DND-41 (cell line): ENCODE results near the gene CD22.
"Not testable (repeated sequence)": the region's sequence is repeated elsewhere in the genome, so short reads cannot be mapped to it uniquely, and the experiment has no call there.

ENCODE experiments used
- ATAC-seq: fragments of 200-7000 bp; cut with Tn5 transposase; 3 replicates; pipeline ENCODE4 v1.9.1; 2021; ENCODE audit warnings: low read depth; ENCODE audit not compliant: insufficient read depth
- DNase-seq: peaks from one replicate; pipeline ENCODE4 v3.0.0-alpha.2; 2020
- H2AFZ ChIP-seq: 2 replicates; pipeline ENCODE4 v1.6.0; 2012; ENCODE audit warnings: low read depth, low read length
- H3K27ac ChIP-seq: 2 replicates; pipeline ENCODE4 v1.5.1; 2012; ENCODE audit warnings: low read length, inconsistent platforms
- H3K27me3 ChIP-seq: fragments of 200-600 bp; sonication (generic); 2 replicates; pipeline ENCODE4 v1.6.0; 2012; ENCODE audit warnings: low read length, mild to moderate bottlenecking, inconsistent platforms; ENCODE audit not compliant: insufficient read depth, poor library complexity
- H3K36me3 ChIP-seq: 2 replicates; pipeline ENCODE4 v1.5.1; 2012; ENCODE audit warnings: low read length, inconsistent platforms; ENCODE audit not compliant: insufficient read depth
- H3K4me1 ChIP-seq: 2 replicates; pipeline ENCODE4 v1.5.1; 2012; ENCODE audit warnings: mild to moderate bottlenecking, low read length; ENCODE audit not compliant: insufficient read depth
- H3K4me2 ChIP-seq: 2 replicates; pipeline ENCODE4 v1.6.0; 2012; ENCODE audit warnings: mild to moderate bottlenecking, moderate library complexity, low read length, inconsistent platforms; ENCODE audit not compliant: insufficient read depth
- H3K4me3 ChIP-seq, 2 experiments: fragments of 200-600 bp in 1 of 2; shearing (Covaris generic) in 1 of 2; 2 replicates each; pipeline ENCODE4 v1.5.1; 2012 to 2016; ENCODE audit warnings: inconsistent platforms in 2 of 2, low read length in 2 of 2, mild to moderate bottlenecking in 2 of 2, low read depth in 1 of 2, moderate library complexity in 1 of 2
- H3K79me2 ChIP-seq: 2 replicates; pipeline ENCODE4 v1.6.0; 2012; ENCODE audit warnings: low read length, inconsistent platforms; ENCODE audit not compliant: insufficient read depth
- H3K9ac ChIP-seq: 2 replicates; pipeline ENCODE4 v1.6.0; 2012; ENCODE audit warnings: low read depth, mild to moderate bottlenecking, inconsistent platforms, low read length, moderate library complexity
- H3K9me3 ChIP-seq: 2 replicates; pipeline ENCODE4 v1.5.1; 2012; ENCODE audit warnings: low read length, moderate library complexity, mild to moderate bottlenecking, inconsistent platforms; ENCODE audit not compliant: insufficient read depth, severe bottlenecking
- H4K20me1 ChIP-seq: 2 replicates; pipeline ENCODE4 v1.6.0; 2012; ENCODE audit warnings: low read length; ENCODE audit not compliant: insufficient read depth
- EZH2 ChIP-seq: IDR thresholded peaks from 3 replicates; pipeline ENCODE4 v1.6.1; 2012; ENCODE audit warnings: borderline replicate concordance, low read depth, mild to moderate bottlenecking, moderate library complexity, low read length, inconsistent platforms; ENCODE audit not compliant: severe bottlenecking
- TF ChIP-seq, protein P1 (sequence below): IDR thresholded peaks from 2 replicates; pipeline ENCODE4 v1.5.1; 2012; ENCODE audit warnings: borderline replicate concordance, low read length, moderate library complexity, mild to moderate bottlenecking; ENCODE audit not compliant: poor library complexity, severe bottlenecking; ENCODE audit errors: extremely low read depth

Gene CD22

DNA sequence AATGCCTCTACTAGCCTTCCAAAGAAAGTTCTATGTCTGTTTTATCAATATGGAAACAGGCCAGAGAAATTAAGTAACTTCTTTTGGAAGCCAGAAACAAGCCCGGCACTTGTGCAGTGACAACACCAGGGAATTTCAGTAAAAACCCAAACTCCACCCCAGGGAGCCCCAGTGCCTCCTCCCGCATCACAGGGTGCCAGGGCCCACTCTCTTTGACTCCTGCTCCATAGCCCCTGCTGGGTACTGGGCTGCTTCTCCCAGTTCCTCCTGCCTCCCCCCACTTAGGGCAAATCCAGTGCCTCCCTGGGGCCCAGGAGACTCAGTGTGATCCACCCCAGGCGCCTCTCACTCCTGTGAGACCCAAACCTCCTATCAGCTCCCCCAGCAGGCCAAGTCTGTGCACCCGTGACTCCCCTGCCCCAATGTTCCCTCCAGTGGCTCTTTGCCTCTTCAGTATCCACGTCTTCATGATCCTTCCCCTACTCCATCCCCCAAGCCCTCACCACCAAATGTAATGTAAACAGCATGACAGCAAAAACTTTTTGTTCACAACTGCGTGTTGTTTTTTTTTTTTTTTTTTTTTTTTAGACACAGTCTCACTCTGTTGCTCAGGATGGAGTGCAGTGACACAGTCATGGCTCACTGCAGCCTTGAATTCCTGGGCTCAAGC lies 26.9 kb downstream of the CD22 start:
- Histone ChIP-seq H3K79me2 (no peaks in the 10 kb centered on the region), H3K9ac (no peak overlapping the region), H4K20me1 (no peaks in the 10 kb centered on the region), H2AFZ (no peak overlapping the region), H3K4me3 (no peak overlapping the region), H3K9me3 (no peaks in the 10 kb centered on the region), H3K36me3 (no peaks in the 10 kb centered on the region), H3K27me3 (no peaks in the 10 kb centered on the region), H3K4me1 (no peaks in the 10 kb centered on the region), H3K27ac (no peak overlapping the region), H3K4me2 (no peak overlapping the region)
- DNase-seq = peak; percentile 2
- no peak for TF ChIP-seq EZH2
- TF ChIP-seq, protein P1, sequence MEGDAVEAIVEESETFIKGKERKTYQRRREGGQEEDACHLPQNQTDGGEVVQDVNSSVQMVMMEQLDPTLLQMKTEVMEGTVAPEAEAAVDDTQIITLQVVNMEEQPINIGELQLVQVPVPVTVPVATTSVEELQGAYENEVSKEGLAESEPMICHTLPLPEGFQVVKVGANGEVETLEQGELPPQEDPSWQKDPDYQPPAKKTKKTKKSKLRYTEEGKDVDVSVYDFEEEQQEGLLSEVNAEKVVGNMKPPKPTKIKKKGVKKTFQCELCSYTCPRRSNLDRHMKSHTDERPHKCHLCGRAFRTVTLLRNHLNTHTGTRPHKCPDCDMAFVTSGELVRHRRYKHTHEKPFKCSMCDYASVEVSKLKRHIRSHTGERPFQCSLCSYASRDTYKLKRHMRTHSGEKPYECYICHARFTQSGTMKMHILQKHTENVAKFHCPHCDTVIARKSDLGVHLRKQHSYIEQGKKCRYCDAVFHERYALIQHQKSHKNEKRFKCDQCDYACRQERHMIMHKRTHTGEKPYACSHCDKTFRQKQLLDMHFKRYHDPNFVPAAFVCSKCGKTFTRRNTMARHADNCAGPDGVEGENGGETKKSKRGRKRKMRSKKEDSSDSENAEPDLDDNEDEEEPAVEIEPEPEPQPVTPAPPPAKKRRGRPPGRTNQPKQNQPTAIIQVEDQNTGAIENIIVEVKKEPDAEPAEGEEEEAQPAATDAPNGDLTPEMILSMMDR = no peak
- ATAC-seq = no peak

DNA sequence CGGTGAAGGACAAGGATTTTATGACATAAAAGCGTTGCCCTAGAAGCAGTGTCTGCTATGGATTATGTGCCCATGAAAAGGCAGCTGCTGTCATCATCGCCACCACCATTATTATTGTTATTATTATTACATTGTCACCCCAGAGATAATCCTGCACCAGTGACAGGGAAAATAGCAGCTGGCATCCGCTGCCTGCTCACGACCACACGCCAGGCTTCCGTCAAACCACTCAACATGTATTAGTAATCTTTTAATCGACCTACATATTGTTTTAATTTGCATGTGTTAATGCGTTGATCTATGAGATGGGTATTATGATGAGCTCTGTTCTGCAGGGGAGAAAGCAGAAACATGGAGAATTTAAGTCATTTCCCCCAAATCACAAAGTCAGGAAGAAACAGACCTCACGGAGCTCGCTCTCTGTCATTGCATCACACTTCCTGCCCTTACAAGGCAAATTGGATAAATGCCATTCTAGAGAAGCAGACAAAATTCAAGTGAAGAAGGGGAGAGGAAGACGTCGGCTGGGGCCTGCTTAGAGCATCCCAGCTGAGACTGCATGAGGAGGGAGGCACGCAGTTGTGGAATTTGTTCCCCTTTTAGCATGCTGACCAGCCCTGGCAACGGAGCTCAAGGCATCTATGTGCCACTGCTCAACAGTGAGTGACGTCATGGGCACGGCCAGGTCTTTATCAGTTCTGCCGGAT lies 29.0 kb downstream of the CD22 start, which contains the start of gene FFAR3:
FFAR3 (plus strand) TSS at position 594 of the 707 bp plus-strand sequence. CDS start 431 bp downstream, outside the sequence.
- H3K4me2 ChIP-seq = no peak within 1 kb of the TSS
- no peak for ATAC-seq
- H3K36me3 ChIP-seq = no peaks in the 10 kb centered on the region
- no peaks in the 10 kb centered on the region for H3K9me3 ChIP-seq
- no peaks in the 10 kb centered on the region for H3K79me2 ChIP-seq
- DNase-seq = peak; percentile 5
- H3K27me3 ChIP-seq = no peaks in the 10 kb centered on the region
- no peaks in the 10 kb centered on the region for H3K4me1 ChIP-seq
- H3K4me3 ChIP-seq = no peak within 1 kb of the TSS
- H4K20me1 ChIP-seq = no peaks in the 10 kb centered on the region
- TF ChIP-seq, protein P1 = no peak
- no peak within 1 kb of the TSS for H2AFZ ChIP-seq
- no peak within 1 kb of the TSS for H3K9ac ChIP-seq
- no peak within 1 kb of the TSS for H3K27ac ChIP-seq

DNA sequence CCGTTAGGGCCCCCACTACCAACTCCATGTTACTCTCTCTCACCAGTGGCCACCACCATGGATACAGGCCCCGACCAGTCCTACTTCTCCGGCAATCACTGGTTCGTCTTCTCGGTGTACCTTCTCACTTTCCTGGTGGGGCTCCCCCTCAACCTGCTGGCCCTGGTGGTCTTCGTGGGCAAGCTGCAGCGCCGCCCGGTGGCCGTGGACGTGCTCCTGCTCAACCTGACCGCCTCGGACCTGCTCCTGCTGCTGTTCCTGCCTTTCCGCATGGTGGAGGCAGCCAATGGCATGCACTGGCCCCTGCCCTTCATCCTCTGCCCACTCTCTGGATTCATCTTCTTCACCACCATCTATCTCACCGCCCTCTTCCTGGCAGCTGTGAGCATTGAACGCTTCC lies 29.8 kb downstream of the CD22 start:
- not testable (repeated sequence) for ATAC-seq, H3K9ac ChIP-seq, H3K4me3 ChIP-seq, H3K79me2 ChIP-seq, H2AFZ ChIP-seq, H3K4me1 ChIP-seq, H4K20me1 ChIP-seq, H3K4me2 ChIP-seq, H3K36me3 ChIP-seq, H3K27ac ChIP-seq, H3K9me3 ChIP-seq, H3K27me3 ChIP-seq, DNase-seq

DNA sequence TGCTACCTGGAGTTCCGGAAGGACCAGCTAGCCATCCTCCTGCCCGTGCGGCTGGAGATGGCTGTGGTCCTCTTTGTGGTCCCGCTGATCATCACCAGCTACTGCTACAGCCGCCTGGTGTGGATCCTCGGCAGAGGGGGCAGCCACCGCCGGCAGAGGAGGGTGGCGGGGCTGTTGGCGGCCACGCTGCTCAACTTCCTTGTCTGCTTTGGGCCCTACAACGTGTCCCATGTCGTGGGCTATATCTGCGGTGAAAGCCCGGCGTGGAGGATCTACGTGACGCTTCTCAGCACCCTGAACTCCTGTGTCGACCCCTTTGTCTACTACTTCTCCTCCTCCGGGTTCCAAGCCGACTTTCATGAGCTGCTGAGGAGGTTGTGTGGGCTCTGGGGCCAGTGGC lies 30.4 kb downstream of the CD22 start:
- ATAC-seq, H2AFZ ChIP-seq, H3K9ac ChIP-seq, H3K4me2 ChIP-seq, H3K27me3 ChIP-seq, H3K9me3 ChIP-seq, H3K27ac ChIP-seq, H4K20me1 ChIP-seq, DNase-seq, H3K4me1 ChIP-seq, H3K79me2 ChIP-seq, H3K36me3 ChIP-seq, H3K4me3 ChIP-seq: not testable (repeated sequence)

DNA sequence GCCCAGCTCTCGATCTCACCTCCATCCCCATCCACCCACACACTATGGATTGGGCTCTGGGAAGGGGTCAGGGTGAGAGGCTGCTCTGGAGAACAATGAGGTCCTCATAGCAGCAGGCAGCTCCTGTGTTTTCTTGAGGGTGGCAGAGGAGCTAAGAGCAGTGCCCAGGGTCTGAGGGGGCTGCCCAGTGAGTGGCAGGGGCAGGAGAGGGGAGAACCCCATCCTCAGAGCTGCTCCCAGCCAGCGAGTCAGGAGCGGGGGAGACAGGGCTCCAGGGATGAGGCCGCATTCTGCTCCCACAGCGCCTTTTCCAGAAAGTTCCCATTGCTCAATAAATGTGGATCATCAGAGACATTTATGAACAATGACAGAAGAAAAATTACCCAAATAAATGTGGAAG lies 31.1 kb downstream of the CD22 start:
- not testable (repeated sequence) for H3K27me3 ChIP-seq, H3K36me3 ChIP-seq, H2AFZ ChIP-seq, DNase-seq, H3K4me1 ChIP-seq, H3K4me3 ChIP-seq, ATAC-seq, H3K4me2 ChIP-seq, H3K9ac ChIP-seq, H3K9me3 ChIP-seq, H3K79me2 ChIP-seq, H4K20me1 ChIP-seq, H3K27ac ChIP-seq
